Upper lobe of right lung (tissue), 1 donor: ENCODE data around the gene MGST1. TPM values are rescaled to one million over a fixed set of nuclear protein-coding genes. Genes with fewer than 3 reads are reported as not detected.
"Not testable (repeated sequence)": the region's sequence is repeated elsewhere in the genome, so short reads cannot be mapped to it uniquely, and the experiment has no call there.

Experiments
- ATAC-seq: fragments of 200-7000 bp; cut with Tn5 transposase; one replicate; pipeline ENCODE4 v1.9.1; 2020; ENCODE audit warnings: mild to moderate bottlenecking, moderate library complexity
- DNase-seq: peaks from one replicate; pipeline ENCODE4 v3.0.0-alpha.2; 2020
- H3K27ac ChIP-seq: fragments of 200-600 bp; one replicate; pipeline ENCODE4 v1.8.0; 2022
- H3K27me3 ChIP-seq: fragments of 200-600 bp; one replicate; pipeline ENCODE4 v1.8.0; 2022; ENCODE audit warnings: mild to moderate bottlenecking
- H3K36me3 ChIP-seq: fragments of 200-600 bp; one replicate; pipeline ENCODE4 v1.8.0; 2022
- H3K4me1 ChIP-seq: fragments of 200-600 bp; one replicate; pipeline ENCODE4 v1.8.0; 2022
- H3K4me3 ChIP-seq: fragments of 200-600 bp; one replicate; pipeline ENCODE4 v1.8.0; 2022; ENCODE audit warnings: mild to moderate bottlenecking
- H3K9me3 ChIP-seq: fragments of 200-600 bp; one replicate; pipeline ENCODE4 v1.8.0; 2022
- CTCF ChIP-seq: fragments of 200-600 bp; IDR thresholded peaks from one replicate; pipeline ENCODE4 v1.8.0; 2022; ENCODE audit warnings: antibody characterized with exemption
- intact Hi-C: fragments of 100-400 bp; cut with DNase I; formaldehyde crosslinking; loops from one replicate; pipeline ENCODE4 v1.11.0; 2022
- total RNA-seq: library from RNA; stranded (reverse); fragmentation: NEBNext Ultra II Directional; extraction: Animal tissue kit (Norgen Biotek cat#: 25700); gene quantifications from one replicate; pipeline ENCODE4 v1.2.1, GENCODE V29; 2021
- donor health status: DM: no; HTN: yes; CAD: no; lungs with severe emphysema.

MGST1 gene
- total RNA-seq, 1 donor from 2014 or later: 357 TPM

DNA sequence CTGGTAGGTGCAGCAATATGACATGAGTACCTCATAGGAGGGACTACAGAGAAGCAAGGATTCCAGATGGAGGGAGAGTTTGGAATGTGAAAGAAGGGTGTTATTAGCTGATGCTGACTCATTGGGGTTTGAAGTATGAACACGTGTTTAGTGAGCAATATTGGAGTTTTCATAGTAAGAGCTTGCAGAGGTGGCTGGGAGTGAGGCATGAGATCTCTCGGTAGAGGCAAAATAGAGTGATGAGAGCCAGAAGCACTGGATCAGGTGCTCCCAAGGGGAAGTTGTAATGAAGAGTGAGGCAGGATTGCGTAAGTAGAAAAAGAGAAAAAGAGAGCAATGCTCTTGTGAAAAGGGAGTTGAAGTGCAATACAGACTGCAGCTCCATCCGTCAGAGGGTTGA, 42.1 kb downstream of the MGST1 start:
- Histone ChIP-seq H3K36me3 (no peaks in the 10 kb centered on the region), H3K27ac (no peak overlapping the region), H3K27me3 (no peaks in the 10 kb centered on the region), H3K9me3 (peaks cover 4% of the 10 kb centered on the region), H3K4me3 (no peak overlapping the region), H3K4me1 (no peaks in the 10 kb centered on the region)
- no peak for DNase-seq
- intact Hi-C loops: no loop called here
- TF ChIP-seq CTCF: no peak
- ATAC-seq: peak; percentile 75

DNA sequence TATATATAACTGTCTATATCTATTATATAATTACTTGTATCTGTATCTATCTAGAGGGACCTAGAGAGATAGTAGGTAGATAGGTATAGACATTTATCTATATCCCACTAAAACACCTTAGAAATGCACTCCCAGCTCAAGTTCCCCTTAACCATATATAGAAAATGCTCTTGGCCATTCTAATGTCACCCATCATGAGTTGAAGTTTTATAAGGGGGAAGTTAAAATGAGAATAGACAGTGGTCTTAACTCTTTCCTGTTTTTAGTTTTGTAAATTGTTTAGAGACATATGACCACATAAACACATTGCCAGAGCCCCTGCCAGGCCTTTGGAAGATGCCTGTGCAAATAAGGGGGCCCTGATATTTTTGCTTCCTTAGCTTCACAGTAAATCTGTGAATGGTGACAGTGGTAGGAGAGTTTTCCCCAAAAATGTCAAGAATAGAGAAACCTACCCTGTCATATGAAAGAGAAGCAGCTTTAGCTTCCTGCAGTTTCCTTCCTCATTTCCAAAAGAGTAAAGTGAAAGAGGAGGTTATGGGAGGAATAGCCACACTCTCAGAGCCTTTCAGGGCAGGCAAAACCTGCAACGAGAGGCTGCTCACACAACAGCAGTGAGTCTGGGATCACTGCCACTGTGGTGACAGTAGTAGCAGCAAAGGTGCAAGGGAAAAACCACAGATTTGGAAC, 45.5 kb downstream of the MGST1 start:
- ATAC-seq: no peak
- DNase-seq: no peak
- H3K9me3 ChIP-seq: peaks cover 4% of the 10 kb centered on the region
- H3K27ac ChIP-seq: no peak overlapping the region
- H3K36me3 ChIP-seq: no peaks in the 10 kb centered on the region
- no peaks in the 10 kb centered on the region for H3K4me1 ChIP-seq
- TF ChIP-seq CTCF: no peak
- no peak overlapping the region for H3K4me3 ChIP-seq
- intact Hi-C loops: no loop called here
- no peaks in the 10 kb centered on the region for H3K27me3 ChIP-seq

- H3K27ac ChIP-seq: no peak overlapping the region
- DNase-seq: no peak
- H3K4me1 ChIP-seq: no peaks in the 10 kb centered on the region
- no peak for TF ChIP-seq CTCF
- intact Hi-C loops: no loop called here
- ATAC-seq: peak; percentile 73
- no peaks in the 10 kb centered on the region for H3K9me3 ChIP-seq
- no peaks in the 10 kb centered on the region for H3K27me3 ChIP-seq
- H3K4me3 ChIP-seq: no peak overlapping the region
- no peaks in the 10 kb centered on the region for H3K36me3 ChIP-seq
These were observed 51.7 kb downstream of the MGST1 start for GRCh38 chr12:16399101-16399500.

DNA sequence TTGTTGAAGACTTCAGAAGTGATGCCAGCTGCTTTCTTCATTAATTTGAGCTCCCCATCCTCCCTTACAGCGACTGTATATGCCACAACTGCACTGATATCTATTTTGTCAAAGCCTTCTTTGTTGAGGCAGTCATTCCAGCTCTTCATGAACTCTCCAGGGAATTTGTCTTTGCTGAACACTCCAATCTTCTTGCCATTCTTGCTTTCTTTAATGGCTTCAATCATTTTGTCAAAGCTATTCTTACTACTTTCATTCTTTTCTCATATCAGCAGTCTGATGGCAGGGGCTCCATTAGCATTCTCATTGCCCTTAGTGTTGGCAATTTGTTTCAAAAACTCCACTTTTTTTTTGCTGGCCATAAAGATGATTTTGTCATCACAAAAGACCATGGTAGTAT, 54.4 kb downstream of the MGST1 start:
- DNase-seq, H3K9me3 ChIP-seq, H3K4me3 ChIP-seq, H3K27me3 ChIP-seq, H3K36me3 ChIP-seq, H3K4me1 ChIP-seq, ATAC-seq, H3K27ac ChIP-seq, intact Hi-C loops: not testable (repeated sequence)

DNA sequence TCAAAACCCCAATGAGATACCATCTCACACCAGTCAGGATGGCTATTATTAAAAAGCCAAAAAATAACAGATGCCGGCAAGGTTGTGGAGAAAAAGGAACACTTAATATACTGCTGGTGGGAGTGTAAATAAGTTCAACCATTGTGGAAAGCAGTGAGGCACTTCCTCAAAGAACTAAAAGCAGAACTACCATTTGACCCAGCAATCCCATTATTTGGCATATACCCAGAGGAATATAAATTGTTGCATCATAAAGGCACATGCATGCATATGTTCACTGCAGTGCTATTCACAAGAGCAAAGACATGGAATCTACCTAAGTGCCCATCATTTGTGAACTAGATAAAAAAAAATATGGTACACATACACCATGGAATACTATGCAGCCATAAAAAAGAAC, 59.9 kb downstream of the MGST1 start:
- no peaks in the 10 kb centered on the region for H3K9me3 ChIP-seq
- intact Hi-C loops: no loop called here
- peak; percentile 63 for ATAC-seq
- no peaks in the 10 kb centered on the region for H3K27me3 ChIP-seq
- TF ChIP-seq CTCF: no peak
- no peak for DNase-seq
- H3K4me1 ChIP-seq: no peaks in the 10 kb centered on the region
- H3K36me3 ChIP-seq: no peaks in the 10 kb centered on the region
- H3K27ac ChIP-seq: no peak overlapping the region
- no peak overlapping the region for H3K4me3 ChIP-seq

Other genes with a start within 250 kb of the MGST1 start
- not detected for gene SLC15A5, start 70.0 kb upstream of the MGST1 start, total RNA-seq